M059J (cell line): ENCODE measurements around the gene CD59. TPM values are rescaled to one million over a fixed set of nuclear protein-coding genes. Genes with fewer than 3 reads are reported as not detected.
"Not testable (repeated sequence)": the region's sequence is repeated elsewhere in the genome, so short reads cannot be mapped to it uniquely, and the experiment has no call there.

Source experiments
- DNase-seq: peaks from one replicate; pipeline ENCODE4 v3.0.0-alpha.2; 2012; ENCODE audit warnings: low read depth
- total RNA-seq: library from RNA; depleted of rRNA; stranded (reverse); fragments of >200 nt; shearing (Covaris generic); gene quantifications from 2 replicates; pipeline ENCODE4 v1.2.3, GENCODE V29; 2014

CD59 gene
- total RNA-seq, 1 experiment from 2014 or later, result 742 TPM

DNA sequence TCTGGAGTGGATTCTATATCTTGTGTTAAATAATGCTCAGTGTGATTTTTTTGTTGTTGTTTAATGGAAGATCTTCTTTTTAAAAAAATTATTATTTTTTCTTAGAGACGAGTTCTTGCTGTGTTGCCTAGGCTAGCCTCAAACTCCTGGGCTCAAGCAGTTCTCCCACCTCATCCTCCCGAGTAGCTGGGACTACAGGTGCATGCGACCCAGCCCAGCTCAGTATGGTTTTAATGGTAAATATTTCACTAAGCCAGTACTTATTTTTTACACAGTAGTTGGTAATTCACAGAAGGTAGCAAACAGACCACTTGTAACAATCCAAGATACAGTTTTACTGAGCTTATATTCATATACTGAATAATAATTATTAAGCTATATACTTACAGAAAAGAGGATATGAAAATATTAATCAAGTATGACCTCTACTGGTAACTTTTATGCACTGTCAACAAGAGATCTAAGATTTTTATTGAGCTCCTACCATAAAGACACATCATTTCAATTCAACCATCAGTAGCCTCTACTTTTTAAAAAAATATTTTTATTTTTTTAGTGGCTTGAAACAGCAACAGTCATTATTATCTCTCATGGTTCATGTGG lies 6.1 kb upstream of the CD59 start:
- peak; percentile 39 for DNase-seq

DNA sequence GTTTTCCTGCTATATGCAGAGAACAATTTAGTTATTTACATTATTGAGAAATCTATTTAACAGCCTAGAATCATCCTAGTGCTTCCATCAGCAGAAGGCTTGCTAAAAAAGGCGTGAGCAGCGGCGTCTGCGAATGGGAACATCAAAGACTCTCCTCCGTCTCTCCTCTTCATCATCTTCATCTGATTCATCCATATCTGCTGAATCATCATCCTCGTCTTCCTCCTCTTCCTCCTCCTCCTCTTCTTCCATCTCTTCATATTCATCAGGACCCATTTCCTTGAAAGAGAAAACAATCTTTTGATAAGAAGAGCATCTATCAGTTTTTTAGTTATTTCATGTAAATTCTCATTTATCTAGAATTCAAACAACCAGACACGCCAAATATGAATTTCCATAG lies 5.6 kb upstream of the CD59 start:
- no peak for DNase-seq

DNA sequence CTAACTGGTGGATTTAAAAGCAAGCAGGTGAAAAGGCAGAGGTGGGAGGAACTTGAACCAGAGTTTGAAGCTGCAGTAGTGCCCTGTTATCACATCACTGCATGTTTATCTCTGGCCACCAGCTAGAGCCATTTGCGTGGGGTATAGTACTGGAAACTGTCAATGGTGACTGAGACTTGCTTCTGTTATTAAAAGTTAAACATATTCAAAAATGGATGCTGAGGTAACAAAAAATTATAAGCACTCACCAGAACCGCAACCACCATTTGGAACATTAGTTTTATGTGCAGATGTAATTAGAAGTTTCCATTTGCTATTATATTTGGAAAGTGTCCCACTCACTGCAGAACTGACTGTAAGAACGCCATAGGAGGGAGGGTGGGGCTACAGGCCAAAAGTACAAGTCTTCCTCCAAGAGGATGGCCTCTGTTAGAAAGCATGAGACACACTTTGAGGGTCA lies 1.2 kb upstream of the CD59 start:
- DNase-seq, result no peak

DNA sequence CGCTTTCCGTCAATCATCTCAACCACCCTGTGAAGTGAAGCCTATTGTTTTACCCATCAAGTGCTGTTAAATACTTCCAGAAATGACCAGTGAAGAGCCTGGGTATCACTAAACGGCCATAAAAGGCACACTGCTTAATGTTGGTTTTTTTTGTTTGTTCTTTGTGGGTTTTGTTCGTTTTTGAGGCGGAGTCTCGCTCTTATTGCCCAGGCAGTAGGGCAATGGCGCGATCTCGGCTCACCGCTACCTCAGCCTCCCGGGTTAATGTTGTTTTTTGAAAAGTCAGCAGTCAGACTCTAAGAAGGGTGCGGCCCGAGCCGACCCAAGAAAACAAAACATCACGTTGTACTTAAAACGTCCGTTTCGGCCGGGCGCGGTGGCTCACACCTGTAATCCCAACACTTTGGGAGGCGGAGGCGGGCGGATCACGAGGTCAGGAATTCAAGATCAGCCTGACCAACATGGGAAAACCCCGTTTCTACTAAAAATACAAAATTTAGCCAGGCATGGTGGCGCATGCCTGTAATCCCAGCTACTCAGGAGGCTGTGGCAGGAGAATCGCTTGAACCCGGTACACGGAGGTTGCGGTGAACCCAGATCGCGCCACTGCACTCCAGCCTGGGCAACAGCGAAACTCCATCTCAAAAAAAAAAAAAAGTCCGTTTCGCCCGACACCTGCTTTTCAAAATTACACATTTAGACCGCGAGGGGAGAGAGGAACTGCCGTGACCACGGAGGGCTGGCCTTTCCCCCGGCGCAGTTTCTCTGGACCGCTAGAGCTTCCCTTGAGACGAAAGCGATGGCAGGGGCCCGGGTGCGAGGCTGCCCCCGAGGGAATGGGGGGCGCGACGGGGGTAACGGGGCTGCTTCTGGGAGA lies 714 bp downstream of the CD59 start:
- DNase-seq, result peak; percentile 62

DNA sequence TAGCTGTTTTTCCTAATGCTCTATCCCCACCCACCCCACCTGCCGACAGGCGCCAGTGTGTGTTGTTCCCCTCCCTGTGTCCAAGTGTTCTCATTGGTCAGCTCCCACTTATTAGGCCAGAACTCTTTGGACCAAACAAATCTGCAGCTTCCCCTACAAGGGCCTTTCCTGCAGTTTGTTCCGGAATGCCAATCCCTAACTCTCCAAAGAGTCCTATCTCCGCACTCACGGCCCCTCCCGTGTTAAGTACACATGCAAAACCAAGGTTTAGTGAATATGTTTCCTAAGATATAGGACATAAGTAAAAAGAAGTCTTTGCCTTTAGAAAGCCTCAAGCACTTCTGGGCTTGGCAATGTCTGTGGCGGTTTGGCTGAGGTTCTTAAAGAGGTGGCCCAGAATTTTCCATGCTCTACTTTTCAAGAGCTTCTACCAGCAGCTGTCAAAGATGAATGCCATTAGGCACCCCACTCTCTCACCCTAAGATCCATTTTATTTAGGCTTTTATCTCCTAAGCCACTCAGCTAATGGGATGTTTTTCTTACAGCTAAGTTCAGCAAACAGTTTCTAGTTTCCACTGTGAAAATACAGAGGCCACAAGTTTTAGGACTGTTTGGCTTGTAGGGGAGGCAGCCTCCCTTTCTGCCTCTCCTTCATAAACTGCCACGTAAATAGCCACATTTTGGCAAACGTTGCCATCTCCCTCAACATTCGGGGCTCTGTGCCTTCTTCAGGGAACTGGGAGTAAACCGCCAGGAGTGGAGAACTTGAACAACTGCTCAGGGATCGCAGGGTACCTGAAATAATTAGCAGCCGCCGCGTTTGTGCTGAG lies 1.6 kb downstream of the CD59 start:
- peak; percentile 61 for DNase-seq

DNA sequence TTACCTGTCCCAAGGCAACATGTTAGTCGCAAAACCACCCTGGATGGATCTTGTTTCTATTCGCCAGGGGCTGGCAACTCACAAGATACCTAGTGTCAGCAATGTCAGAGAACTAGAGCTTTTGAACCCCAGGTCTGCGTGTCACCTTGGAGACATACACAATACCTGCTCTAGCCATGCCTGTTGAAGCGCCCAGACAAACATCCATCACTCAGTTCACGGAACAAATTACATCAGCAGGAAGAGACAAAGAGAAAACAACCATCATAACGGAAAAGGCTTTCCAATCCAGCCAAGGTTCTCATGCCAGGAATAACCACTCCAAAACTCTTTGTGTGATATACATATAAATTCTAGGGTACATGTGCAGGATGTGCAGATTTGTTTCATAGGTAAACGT lies 2.2 kb downstream of the CD59 start:
- peak; percentile 34 for DNase-seq

DNA sequence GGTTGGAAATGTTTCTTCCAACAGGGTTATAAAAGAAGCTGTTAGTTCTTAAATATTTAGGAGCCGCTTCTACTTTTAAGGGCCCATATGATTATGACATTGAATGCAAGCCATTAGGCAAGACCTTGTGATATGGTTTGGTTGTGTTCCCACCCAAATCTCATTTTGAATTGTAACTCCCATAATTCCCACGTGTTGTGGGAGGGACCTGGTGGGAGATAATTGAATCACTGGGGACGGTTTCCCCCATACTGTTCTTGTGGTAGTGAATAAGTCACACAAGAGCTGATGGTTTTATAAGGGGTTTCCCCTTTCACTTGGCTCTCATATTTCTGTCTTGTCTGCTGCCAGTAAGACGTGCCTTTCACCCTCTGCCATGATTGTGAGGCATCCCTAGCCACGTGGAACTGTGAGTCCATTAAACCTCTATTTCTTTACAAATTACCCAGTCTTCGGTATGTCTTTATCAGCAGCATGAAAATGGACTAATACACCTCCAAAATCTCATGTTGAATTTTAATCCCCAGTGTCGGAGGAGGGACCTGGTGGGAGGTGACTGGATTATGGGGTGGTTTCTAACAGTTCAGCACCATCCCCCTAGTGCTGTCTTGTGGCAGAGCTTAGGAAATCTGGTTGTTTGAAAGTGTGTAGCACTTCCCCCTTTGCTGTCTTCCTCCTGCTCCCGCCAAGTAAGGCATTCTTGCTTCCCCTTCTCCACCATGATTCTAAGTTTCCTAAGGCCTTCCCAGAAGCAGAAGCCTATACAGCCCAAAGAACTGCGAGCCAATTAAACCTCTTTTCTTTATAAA lies 4.3 kb downstream of the CD59 start:
- DNase-seq, result peak; percentile 56

DNA sequence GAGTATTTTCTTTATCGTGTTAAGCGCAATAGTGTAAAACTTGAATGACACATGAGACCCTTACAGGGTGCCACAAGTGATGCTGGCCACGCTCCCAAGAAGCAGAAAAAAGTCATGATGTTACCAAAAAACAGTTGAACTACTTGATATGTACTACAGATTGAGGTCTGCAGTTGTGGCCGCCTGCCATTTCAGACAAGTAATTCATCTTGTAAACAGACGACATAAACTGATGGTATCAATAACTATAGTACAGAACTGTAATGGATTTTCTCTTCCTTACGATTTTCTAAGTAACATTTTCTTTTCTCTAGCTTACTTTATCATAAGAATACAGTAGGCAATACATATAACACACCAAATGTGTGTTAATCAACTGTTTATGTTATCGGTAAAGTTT lies 5.5 kb downstream of the CD59 start:
- DNase-seq, result no peak

DNA sequence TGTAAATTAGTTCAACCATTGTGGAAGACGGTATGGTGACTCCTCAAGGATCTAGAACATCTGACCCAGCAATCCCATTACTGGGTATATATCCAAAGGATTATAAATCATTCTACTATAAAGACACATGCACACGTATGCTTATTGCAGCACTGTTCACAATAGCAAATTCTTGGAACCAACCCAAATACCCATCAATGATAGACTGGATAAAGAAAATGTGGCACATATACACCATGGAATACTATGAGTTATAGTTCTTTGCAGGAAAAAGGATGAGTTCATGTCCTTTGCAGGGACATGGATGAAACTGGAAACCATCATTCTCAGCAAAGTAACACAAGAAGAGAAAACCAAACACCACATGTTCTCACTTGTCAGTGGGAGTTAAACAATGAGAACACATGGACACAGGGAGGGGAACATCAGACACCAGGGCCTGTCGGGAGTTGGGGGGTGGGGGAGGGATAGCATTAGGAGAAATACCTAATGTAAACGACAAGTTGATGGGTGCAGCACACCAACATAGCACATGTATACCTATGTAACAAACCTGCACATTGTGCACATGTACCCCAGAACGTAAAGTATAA lies 7.1 kb downstream of the CD59 start:
- DNase-seq, result not testable (repeated sequence)

DNA sequence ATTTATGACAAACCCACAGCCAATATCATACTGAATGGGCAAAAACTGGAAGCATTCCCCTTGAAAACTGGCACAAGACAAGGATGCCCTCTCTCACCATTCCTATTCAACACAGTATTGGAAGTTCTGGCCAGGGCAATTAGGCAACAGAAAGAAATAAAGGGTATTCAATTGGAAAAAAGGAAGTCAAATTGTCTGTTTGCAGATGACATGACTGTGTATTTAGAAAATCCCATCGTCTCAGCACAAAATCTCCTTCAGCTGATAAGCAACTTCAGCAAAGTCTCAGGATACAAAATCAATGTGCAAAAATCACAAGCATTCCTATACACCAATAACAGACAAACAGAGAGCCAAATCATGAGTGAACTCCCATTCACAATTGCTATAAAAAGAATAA lies 8.7 kb downstream of the CD59 start:
- not testable (repeated sequence) for DNase-seq

DNA sequence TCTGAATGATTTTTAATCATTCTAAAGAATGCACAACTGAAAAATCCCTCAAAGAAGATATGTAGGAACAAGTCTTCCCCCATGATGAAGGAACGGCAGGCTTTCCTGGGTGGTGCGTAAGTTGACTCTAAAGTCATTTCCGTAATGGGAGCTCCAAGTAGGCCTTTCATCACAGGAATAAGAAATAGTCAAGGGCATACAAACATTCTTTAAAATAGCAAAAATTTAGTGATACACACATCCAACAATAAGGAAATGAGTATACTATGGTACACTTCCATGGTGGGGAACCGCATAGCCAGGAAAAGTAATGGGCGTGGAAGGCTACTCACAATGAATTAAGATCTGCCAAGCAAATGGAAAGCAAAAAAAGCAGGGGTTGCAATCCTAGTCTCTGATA lies 10.7 kb downstream of the CD59 start:
- DNase-seq, result no peak

DNA sequence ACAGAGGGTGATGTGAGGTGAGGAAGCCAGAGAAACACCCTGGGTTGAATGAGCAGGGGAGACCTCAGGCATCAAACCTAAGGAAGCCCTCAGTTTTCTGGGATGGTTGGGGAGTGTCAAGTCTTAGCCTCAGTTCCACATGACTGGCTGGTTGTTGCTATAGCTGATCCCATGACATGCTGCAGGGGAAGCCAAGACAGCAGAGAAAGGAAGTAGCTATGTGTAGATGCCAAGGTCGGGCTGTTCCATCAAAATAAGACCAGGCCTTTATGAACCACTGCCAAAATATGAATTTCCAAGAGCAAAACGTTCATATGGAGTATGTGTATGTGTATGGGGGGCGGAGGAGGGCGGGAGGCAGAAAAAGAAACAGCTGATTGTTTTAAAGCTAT lies 11.6 kb downstream of the CD59 start:
- DNase-seq, result peak; percentile 66

DNA sequence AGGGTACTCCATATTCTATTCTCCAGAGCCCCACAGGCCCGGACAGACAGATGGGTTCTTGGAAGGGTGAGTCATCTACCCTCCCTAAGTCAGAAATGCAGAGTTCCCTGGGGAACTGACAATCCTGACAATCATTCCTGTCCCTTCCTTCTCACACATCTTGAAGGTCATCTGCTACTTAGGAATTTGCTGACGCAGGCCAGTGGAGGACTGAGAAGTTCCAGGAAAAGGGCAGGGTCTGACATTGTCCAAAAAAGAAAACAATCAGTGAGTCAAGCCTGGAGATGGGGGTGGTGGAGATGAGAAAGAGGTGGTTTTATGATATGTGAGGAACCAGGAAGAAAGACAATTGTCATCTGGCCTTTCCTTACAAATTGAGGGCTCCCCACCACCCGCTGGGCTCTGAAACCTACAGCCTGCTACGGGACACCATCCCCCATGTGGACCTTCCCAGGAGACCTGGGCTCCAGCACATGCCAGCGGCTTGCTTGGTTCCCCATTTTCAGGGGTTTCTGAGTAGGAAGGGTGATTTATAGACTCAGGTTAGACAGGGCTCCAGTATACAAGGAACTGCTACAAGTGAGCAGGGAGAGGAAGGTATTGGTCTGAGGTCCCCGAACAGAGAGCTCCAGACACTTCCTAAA lies 12.9 kb downstream of the CD59 start:
- peak; percentile 99 for DNase-seq

DNA sequence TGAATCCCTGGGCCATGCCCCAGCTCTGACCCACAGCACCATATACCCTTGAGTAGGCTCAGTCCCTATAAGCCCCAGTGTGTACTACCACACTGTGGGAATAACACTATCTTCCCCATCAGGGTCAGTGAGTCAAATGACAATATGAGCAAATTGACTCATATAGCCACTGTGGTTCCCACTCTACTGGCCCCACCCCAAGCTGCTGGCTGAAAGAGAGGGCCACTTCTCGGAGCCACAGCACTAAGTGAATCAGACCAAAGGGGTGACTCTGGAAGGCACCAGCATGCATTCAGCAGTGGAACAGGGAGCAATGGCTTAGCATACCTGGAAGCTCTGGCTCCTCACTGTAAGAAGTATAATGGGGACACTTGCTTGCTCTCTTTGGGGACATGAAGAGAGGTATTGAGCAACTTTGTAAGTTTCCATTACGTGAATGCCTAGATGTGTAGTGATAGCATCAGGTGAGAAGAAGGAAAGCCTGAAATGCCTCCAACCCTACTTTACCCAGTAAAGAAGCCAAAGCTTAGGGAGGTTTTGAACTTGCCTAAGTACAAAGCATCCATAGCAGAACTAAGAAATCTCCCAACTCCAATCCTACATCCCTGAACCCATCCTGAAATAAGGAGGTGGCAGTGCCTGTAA lies 13.5 kb downstream of the CD59 start:
- DNase-seq, result peak; percentile 98

DNA sequence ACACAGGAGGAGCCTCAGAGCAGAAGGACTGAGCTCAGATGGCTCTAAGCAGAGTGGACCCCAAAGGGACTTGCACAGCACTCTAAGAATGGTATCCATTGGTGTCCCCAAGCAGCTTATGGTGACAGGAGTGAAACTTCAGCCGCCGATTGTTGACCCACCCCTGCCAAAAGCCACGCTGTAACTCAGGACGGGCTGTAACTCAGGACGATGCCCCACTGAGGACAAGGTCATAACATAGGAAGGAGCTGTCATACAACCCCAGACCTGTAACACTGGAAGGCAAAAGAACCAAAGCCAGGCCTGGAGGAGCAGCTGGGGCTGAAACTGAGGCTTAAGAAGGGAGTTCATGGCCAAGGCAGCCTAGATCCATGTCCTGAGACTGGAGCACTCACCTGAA lies 14.2 kb downstream of the CD59 start:
- DNase-seq, result no peak

DNA sequence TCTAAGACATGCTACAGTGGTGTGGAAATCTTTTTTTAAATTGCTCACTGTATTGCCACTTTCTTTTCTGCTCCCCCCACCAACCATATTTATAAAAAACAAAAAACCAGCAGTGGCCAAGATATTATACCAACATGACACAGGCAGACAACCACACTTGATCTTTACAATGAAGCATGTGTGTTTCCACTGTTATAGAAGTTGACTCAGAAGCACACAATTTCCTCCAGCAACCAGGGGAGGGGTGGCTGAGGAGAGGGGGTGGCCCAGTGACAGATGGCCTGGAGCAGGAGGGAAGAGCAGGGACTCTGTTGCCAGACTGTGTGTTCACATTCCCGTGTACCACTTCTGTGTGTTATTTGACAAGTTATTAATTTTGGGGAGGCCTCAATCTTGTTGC lies 14.8 kb downstream of the CD59 start:
- peak; percentile 85 for DNase-seq

DNA sequence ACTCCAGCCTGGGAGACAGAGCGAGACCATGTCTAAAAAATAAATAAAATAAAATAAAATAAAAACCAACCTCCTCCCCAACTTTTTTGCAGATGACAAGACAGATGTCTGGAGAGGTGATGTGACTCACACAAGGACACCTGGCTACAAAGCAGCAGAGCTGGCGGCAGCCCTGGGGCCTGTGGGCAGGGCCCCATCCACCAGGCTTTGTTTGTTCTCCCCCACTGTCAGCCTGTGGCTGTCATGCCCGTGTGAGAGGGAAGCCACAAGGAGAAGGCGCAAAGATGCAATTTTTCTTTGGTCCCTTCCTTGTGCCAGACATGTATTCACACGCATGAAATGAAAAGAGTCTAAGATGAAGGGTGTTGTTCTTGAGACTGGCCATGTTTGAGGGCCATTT lies 16.6 kb downstream of the CD59 start:
- no peak for DNase-seq

DNA sequence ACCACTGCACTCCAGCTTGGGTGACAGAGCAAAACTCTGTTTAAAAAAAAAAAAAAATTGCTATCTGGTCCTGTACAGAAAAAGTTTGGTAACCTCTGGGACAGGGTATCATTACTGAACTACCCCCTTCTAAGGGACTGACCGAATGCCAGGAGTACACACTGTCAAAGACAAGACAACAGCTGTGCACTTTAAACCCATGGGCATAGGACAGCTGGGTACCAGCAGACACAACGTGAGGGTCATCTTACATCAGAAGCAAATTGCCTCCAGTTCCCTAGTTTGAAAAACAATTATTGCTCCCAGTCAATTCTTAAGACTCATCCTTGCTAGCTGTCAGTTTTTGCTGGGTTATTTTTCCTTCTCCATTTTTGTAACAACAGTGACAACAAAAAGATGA lies 17.8 kb downstream of the CD59 start:
- no peak for DNase-seq

DNA sequence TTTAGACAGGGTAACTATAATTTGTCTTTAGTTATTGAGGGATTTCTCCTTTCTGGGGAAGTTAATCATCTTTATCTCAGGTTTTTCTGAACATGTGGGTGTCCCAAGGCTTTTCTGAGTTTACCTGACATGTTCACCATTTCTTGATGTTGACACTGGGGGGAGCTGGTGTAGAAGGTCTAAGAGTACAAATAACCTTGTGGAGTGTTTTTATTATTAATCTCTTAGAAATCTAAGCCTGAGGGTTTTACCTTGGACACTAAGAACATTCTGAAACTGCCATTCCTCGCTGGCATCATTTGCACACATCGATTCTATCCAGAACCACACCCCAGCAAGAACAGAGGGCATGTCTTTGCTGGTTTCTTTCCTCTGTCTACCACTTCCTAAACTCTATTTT lies 20.0 kb downstream of the CD59 start:
- DNase-seq, result peak; percentile 75

DNA sequence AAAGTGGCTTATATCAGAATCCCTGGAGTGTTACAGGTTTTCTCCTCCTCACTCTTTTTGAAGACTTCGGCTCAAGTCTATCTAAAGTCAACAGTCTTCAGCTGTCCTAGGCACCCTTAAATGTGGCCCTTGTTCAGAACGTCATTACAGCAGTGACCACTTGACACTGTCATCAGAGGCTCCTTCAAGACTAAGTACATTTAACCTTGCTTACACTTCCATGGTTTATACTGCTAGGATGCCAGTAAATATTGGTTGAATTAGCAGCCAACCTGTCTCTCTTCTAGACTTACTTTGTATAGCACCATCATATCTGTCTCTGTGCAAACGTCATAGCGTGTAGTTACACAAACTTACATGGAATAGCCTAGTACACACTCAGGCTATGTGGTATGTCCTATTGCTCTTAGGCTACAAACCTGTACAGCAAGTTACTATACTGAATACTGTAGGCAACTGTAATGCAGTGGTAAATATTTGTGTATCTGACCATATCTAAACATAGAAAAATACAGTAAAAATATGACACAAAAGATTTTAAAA lies 22.3 kb downstream of the CD59 start:
- DNase-seq, result no peak
